NCI-H2196 treated with DMSO at 0.1 percent for 48 hours (cell line): ENCODE data around the gene TRMT13.

ENCODE experiments used
- DNase-seq: peaks from one replicate; lab custom pipeline; 2025; ENCODE audit not compliant: unreplicated experiment; lab: John Stamatoyannopoulos, UW

TRMT13 gene

GRCh38 chr1:100132566-100133477 lies at the start of gene TRMT13, which contains the start of gene SASS6:
Gene TRMT13 (plus strand): TSS chr1:100133163. CDS start chr1:100133169, 6 bp downstream.
Gene SASS6 (minus strand): TSS chr1:100132930. CDS start chr1:100132814, 116 bp downstream.
- peak; percentile 91 for DNase-seq

GRCh38 chr1:100087396-100087795 lies 45.6 kb upstream of the TRMT13 start:
- no peak for DNase-seq

GRCh38 chr1:100089082-100089481 lies 43.9 kb upstream of the TRMT13 start:
- no peak for DNase-seq

- DNase-seq = no peak
These were observed 42.5 kb upstream of the TRMT13 start for GRCh38 chr1:100090471-100090870.

- DNase-seq = no peak
These were observed 32.8 kb upstream of the TRMT13 start for GRCh38 chr1:100100202-100100601.

- DNase-seq = no peak
These were observed 31.4 kb upstream of the TRMT13 start for GRCh38 chr1:100101564-100101963.

- no peak for DNase-seq
These were observed 25.3 kb upstream of the TRMT13 start for GRCh38 chr1:100107696-100108095.

- DNase-seq = no peak
These were observed 23.4 kb upstream of the TRMT13 start for GRCh38 chr1:100109554-100110066.

GRCh38 chr1:100115524-100115923 lies 17.4 kb upstream of the TRMT13 start:
- DNase-seq = no peak

GRCh38 chr1:100122177-100122576 lies 10.8 kb upstream of the TRMT13 start:
- DNase-seq = no peak

GRCh38 chr1:100127226-100127625 lies 5.7 kb upstream of the TRMT13 start:
- no peak for DNase-seq

GRCh38 chr1:100130552-100131077 lies 2.3 kb upstream of the TRMT13 start:
- DNase-seq = no peak

- no peak for DNase-seq
These were observed 1.3 kb upstream of the TRMT13 start for GRCh38 chr1:100131623-100132022.

GRCh38 chr1:100134872-100135271 lies 1.9 kb downstream of the TRMT13 start:
- no peak for DNase-seq

- no peak for DNase-seq
These were observed 4.6 kb downstream of the TRMT13 start for GRCh38 chr1:100137602-100138001.

- no peak for DNase-seq
These were observed 8.2 kb downstream of the TRMT13 start for GRCh38 chr1:100141192-100141591.

- DNase-seq = no peak
These were observed 9.4 kb downstream of the TRMT13 start for GRCh38 chr1:100142343-100142742.

GRCh38 chr1:100145116-100145515 lies 12.2 kb downstream of the TRMT13 start:
- DNase-seq = no peak

GRCh38 chr1:100146958-100147357 lies 14.0 kb downstream of the TRMT13 start:
- no peak for DNase-seq

GRCh38 chr1:100147875-100148274 lies 14.9 kb downstream of the TRMT13 start:
- no peak for DNase-seq

GRCh38 chr1:100151679-100152078 lies 18.7 kb downstream of the TRMT13 start:
- no peak for DNase-seq

GRCh38 chr1:100152271-100152670 lies 19.3 kb downstream of the TRMT13 start:
- DNase-seq = no peak
